ENCODE data around the gene ST14.

DNA sequence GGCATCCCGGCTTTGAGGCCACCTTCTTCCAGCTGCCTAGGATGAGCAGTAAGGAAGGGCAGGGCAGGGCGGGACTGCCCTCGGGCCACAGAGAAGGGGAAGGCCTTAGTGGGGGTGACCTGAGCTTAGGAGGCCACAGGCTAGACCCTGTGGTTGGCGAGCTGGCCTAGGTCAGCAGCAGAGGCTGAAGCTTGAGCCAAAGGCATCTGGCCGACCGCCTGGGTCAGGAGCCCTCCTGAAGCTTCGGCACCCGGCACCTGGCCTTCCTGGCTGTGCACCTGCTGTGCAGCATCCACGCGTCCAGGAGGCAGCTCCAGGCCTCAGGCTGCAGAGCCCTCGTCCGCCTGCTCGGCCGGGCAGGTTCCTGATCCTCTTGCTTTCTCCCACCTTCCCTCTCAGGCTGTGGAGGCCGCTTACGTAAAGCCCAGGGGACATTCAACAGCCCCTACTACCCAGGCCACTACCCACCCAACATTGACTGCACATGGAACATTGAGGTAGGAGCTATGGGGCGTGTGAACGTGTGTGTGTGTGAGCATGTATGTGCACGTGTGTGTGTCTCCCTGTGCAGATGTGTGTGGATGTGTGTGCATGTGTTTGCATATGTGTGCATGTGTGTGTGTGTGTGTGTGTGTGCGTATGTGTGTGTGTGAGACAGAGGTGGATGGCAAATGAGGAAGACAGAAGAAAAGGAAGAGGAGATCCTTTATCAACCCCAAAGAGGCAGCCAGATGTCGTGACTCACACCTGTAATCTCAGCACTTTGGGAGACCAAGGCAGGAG is 34.9 kb downstream of the ST14 start:
- TF ChIP-seq TAF1 (IDR thresholded peaks at IDR 0.05; ENCODE audit: borderline replicate concordance, low read depth, low read length) (no peak), POLR2A (IDR thresholded peaks at IDR 0.05; ENCODE audit: low read depth, low read length) (no peak)
